ENCODE results near the gene SLC26A9.

The SLC26A9 gene

DNA sequence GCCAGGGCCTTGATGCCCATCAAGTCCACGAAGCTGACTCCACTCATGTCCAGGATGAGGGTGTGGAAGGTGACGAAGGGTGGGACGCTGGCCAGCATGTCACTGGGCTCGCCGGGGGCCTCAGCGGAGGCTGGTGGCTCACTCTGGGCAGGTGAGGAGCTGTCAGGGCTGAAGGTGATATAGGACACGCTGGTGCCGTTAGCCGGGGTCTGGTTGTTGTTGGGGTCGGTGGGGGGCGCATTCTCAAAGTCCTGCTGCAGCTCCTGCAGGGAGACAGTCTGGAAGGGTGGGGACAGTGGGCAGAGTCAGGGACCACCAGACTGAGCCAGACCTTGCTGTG is 21.7 kb downstream of the SLC26A9 start:
- ChIA-PET CTCF (interaction anchor here (0.7 to 15.6 kb wide), 5 partner anchors 49 to 264 kb away, joined by 3 to 527 read pairs (median 39); no protein-coding TSS in a partner anchor), POLR2A (no interaction called here)
- Histone ChIP-seq H3K4me3 (ENCODE audit: low read depth, low read length) (no peak overlapping the region), H3K27ac (ENCODE audit: extremely low read depth, low read depth, low read length) (no peak overlapping the region), H3K36me3 (ENCODE audit: control insufficient read depth in 2 of 2, insufficient read depth in 1 of 2, low read length in 2 of 2) (no peaks in the 10 kb centered on the region), H3K4me1 (ENCODE audit: control insufficient read depth, insufficient read depth, low read length) (no peaks in the 10 kb centered on the region), H3K9me3 (ENCODE audit: control insufficient read depth, insufficient read depth, low read depth, low read length) (no peaks in the 10 kb centered on the region)
- TF ChIP-seq ZFHX2 (tag by site-specific recombination; conservative IDR thresholded peaks at IDR 0.05) (peak; percentile 41), ZNF366 (tag by site-specific recombination; conservative IDR thresholded peaks at IDR 0.05) (no peak), ZNF37A (tag by site-specific recombination; IDR thresholded peaks at IDR 0.05) (no peak)

- no peaks in the 10 kb centered on the region for H3K36me3 ChIP-seq (ENCODE audit: control insufficient read depth in 2 of 2, insufficient read depth in 1 of 2, low read length in 2 of 2)
- no peaks in the 10 kb centered on the region for H3K4me1 ChIP-seq (ENCODE audit: control insufficient read depth, insufficient read depth, low read length)
- POLR2A ChIA-PET = interaction anchor here (3.2 kb wide), 1 partner anchor 56 kb away, joined by 18 read pairs; no protein-coding TSS in a partner anchor
- TF ChIP-seq EGR2 (tag by site-specific recombination; IDR thresholded peaks at IDR 0.05; ENCODE audit: low read depth) = peak; percentile 35; the same call in 1 of the 2 replicates
- TF ChIP-seq, protein P1, sequence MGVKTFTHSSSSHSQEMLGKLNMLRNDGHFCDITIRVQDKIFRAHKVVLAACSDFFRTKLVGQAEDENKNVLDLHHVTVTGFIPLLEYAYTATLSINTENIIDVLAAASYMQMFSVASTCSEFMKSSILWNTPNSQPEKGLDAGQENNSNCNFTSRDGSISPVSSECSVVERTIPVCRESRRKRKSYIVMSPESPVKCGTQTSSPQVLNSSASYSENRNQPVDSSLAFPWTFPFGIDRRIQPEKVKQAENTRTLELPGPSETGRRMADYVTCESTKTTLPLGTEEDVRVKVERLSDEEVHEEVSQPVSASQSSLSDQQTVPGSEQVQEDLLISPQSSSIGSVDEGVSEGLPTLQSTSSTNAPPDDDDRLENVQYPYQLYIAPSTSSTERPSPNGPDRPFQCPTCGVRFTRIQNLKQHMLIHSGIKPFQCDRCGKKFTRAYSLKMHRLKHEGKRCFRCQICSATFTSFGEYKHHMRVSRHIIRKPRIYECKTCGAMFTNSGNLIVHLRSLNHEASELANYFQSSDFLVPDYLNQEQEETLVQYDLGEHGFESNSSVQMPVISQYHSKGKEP (tag by site-specific recombination; IDR thresholded peaks at IDR 0.05) = no peak
- no peak overlapping the region for H3K4me3 ChIP-seq (ENCODE audit: low read depth, low read length)
- no peak overlapping the region for H3K27ac ChIP-seq (ENCODE audit: extremely low read depth, low read depth, low read length)
- CTCF ChIA-PET = interaction anchor here (1.0 to 15.6 kb wide), 9 partner anchors 13 to 262 kb away, joined by 3 to 527 read pairs (median 39); no protein-coding TSS in a partner anchor
- H3K9me3 ChIP-seq (ENCODE audit: control insufficient read depth, insufficient read depth, low read depth, low read length) = no peaks in the 10 kb centered on the region
Observed at GRCh38 chr1:205920861-205921569, 22.2 kb downstream of the SLC26A9 start.

DNA sequence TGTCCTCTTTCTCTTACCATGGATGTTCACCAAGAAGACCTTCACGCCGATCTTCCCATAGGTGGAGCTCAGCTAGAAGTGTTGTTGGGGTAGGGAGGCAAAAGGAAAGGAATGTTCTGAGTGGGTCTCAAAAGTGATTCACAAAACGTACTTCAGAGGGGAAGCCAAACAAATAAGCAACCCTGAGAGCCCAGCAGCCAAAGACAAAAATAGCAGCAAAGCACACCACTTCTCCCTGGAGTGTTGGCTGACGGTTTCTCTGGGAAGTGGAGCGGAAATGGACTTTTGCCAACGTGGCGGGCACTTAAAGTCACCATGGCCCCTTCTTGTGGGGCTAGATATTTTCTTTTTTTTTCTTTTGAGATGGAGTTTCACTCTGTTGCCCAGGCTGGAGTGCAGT is 23.1 kb downstream of the SLC26A9 start:
- H3K36me3 ChIP-seq (ENCODE audit: control insufficient read depth in 2 of 2, insufficient read depth in 1 of 2, low read length in 2 of 2) = no peaks in the 10 kb centered on the region
- no peak overlapping the region for H3K27ac ChIP-seq (ENCODE audit: extremely low read depth, low read depth, low read length)
- H3K4me1 ChIP-seq (ENCODE audit: control insufficient read depth, insufficient read depth, low read length) = no peaks in the 10 kb centered on the region
- no peak overlapping the region for H3K4me3 ChIP-seq (ENCODE audit: low read depth, low read length)
- TF ChIP-seq ZNF707 (tag by site-specific recombination; IDR thresholded peaks at IDR 0.05) (no peak), PRDM10 (tag by site-specific recombination; IDR thresholded peaks at IDR 0.05) (no peak), ZNF16 (tag by site-specific recombination; IDR thresholded peaks at IDR 0.05; ENCODE audit: low read depth) (no peak), ZSCAN16 (tag by site-specific recombination; IDR thresholded peaks at IDR 0.05) (no peak), ZNF335 (tag by site-specific recombination; conservative IDR thresholded peaks at IDR 0.05) (no peak), ZNF133 (tag by site-specific recombination; IDR thresholded peaks at IDR 0.05) (no peak)
- TF ChIP-seq, protein P2, sequence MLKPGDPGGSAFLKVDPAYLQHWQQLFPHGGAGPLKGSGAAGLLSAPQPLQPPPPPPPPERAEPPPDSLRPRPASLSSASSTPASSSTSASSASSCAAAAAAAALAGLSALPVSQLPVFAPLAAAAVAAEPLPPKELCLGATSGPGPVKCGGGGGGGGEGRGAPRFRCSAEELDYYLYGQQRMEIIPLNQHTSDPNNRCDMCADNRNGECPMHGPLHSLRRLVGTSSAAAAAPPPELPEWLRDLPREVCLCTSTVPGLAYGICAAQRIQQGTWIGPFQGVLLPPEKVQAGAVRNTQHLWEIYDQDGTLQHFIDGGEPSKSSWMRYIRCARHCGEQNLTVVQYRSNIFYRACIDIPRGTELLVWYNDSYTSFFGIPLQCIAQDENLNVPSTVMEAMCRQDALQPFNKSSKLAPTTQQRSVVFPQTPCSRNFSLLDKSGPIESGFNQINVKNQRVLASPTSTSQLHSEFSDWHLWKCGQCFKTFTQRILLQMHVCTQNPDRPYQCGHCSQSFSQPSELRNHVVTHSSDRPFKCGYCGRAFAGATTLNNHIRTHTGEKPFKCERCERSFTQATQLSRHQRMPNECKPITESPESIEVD (tag by site-specific recombination; IDR thresholded peaks at IDR 0.05) = no peak
- TF ChIP-seq, protein P3, sequence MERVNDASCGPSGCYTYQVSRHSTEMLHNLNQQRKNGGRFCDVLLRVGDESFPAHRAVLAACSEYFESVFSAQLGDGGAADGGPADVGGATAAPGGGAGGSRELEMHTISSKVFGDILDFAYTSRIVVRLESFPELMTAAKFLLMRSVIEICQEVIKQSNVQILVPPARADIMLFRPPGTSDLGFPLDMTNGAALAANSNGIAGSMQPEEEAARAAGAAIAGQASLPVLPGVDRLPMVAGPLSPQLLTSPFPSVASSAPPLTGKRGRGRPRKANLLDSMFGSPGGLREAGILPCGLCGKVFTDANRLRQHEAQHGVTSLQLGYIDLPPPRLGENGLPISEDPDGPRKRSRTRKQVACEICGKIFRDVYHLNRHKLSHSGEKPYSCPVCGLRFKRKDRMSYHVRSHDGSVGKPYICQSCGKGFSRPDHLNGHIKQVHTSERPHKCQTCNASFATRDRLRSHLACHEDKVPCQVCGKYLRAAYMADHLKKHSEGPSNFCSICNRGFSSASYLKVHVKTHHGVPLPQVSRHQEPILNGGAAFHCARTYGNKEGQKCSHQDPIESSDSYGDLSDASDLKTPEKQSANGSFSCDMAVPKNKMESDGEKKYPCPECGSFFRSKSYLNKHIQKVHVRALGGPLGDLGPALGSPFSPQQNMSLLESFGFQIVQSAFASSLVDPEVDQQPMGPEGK (tag by site-specific recombination; IDR thresholded peaks at IDR 0.05) = no peak
- H3K9me3 ChIP-seq (ENCODE audit: control insufficient read depth, insufficient read depth, low read depth, low read length) = no peaks in the 10 kb centered on the region
- ChIA-PET POLR2A (interaction anchor here (3.2 kb wide), 1 partner anchor 57 kb away, joined by 18 read pairs; no protein-coding TSS in a partner anchor), CTCF (interaction anchor here (0.6 to 15.6 kb wide), 17 partner anchors 9 to 261 kb away, joined by 3 to 527 read pairs (median 4); no protein-coding TSS in a partner anchor)
